Measurements from ENCODE around the gene CCDC70. TPM values are rescaled to one million over a fixed set of nuclear protein-coding genes. Genes with fewer than 3 reads are reported as not detected.

Gene CCDC70
- polyA plus RNA-seq, 1 donor from 2014 or later: not detected

DNA sequence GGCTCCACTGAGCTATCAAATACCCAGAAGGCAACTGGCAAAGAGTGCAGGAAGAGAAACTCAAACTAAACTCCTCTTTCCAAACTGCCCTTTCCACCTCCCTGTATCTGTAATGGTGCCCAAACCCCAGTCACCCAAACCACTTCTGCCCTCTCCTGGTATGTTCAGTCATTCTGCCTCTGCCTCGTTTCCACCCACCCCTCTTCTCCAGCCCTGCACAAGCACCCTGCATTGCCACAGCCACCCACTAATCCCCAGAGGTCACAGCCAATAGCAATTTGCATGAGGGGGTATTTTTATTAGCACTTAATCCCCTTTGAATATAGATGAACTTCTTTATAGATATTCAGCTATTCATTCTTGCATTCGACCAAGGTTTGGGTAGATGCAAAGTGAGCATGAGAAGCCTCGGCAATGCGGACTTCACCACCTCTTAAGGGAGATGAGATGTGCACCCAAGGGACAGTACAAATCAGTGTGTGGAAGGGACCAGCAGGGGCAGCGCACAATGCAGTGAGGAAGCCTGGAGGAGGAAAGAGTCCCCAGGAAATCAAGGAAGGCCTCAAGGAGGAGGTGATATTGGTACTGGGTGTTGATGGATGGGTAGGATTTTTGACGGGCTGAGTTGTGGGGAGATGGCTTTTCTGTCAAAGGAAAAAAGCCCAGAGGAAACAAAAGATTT lies 29.2 kb upstream of the CCDC70 start:
- Histone ChIP-seq H3K36me3 (ENCODE audit: insufficient read depth, low read length) (no peaks in the 10 kb centered on the region), H3K79me2 (replicated peaks; ENCODE audit: insufficient read depth, low read length) (no peaks in the 10 kb centered on the region), H3K4me2 (ENCODE audit: low read length) (no peak overlapping the region), H4K20me1 (ENCODE audit: insufficient read depth) (no peaks in the 10 kb centered on the region), H2AFZ (ENCODE audit: low read depth, low read length) (no peak overlapping the region), H3K9me2 (ENCODE audit: insufficient read depth, low read length) (no peaks in the 10 kb centered on the region), H3K27me3 (ENCODE audit: insufficient read depth, low read depth, low read length) (no peaks in the 10 kb centered on the region), H3K9ac (ENCODE audit: low read length) (no peak overlapping the region), H3K27ac (ENCODE audit: low read length) (no peak overlapping the region), H3K9me3 (ENCODE audit: low read length) (no peaks in the 10 kb centered on the region), H3F3A (ENCODE audit: insufficient read depth, low read length, poor library complexity, severe bottlenecking) (no peaks in the 10 kb centered on the region), H3K4me3 (ENCODE audit: low read length) (no peak overlapping the region)
- no peak for TF ChIP-seq SMC3 (conservative IDR thresholded peaks at IDR 0.05; ENCODE audit: poor library complexity)
- no peak for TF ChIP-seq EZH2 (IDR thresholded peaks at IDR 0.05; ENCODE audit: borderline replicate concordance, insufficient read depth, low read length, poor library complexity, severe bottlenecking)
- TF ChIP-seq MXI1 (conservative IDR thresholded peaks at IDR 0.05; ENCODE audit: poor library complexity, severe bottlenecking): no peak
- TF ChIP-seq POLR2AphosphoS5 (IDR thresholded peaks at IDR 0.05): no peak
- TF ChIP-seq, protein P1, sequence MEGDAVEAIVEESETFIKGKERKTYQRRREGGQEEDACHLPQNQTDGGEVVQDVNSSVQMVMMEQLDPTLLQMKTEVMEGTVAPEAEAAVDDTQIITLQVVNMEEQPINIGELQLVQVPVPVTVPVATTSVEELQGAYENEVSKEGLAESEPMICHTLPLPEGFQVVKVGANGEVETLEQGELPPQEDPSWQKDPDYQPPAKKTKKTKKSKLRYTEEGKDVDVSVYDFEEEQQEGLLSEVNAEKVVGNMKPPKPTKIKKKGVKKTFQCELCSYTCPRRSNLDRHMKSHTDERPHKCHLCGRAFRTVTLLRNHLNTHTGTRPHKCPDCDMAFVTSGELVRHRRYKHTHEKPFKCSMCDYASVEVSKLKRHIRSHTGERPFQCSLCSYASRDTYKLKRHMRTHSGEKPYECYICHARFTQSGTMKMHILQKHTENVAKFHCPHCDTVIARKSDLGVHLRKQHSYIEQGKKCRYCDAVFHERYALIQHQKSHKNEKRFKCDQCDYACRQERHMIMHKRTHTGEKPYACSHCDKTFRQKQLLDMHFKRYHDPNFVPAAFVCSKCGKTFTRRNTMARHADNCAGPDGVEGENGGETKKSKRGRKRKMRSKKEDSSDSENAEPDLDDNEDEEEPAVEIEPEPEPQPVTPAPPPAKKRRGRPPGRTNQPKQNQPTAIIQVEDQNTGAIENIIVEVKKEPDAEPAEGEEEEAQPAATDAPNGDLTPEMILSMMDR (IDR thresholded peaks at IDR 0.05; ENCODE audit: poor library complexity, severe bottlenecking): no peak
- TF ChIP-seq TAF1 (IDR thresholded peaks at IDR 0.05; ENCODE audit: low read depth): no peak
- TF ChIP-seq RAD21 (conservative IDR thresholded peaks at IDR 0.05): no peak
- TF ChIP-seq EP300 (conservative IDR thresholded peaks at IDR 0.05; ENCODE audit: poor library complexity, severe bottlenecking): no peak
- TF ChIP-seq, protein P2, sequence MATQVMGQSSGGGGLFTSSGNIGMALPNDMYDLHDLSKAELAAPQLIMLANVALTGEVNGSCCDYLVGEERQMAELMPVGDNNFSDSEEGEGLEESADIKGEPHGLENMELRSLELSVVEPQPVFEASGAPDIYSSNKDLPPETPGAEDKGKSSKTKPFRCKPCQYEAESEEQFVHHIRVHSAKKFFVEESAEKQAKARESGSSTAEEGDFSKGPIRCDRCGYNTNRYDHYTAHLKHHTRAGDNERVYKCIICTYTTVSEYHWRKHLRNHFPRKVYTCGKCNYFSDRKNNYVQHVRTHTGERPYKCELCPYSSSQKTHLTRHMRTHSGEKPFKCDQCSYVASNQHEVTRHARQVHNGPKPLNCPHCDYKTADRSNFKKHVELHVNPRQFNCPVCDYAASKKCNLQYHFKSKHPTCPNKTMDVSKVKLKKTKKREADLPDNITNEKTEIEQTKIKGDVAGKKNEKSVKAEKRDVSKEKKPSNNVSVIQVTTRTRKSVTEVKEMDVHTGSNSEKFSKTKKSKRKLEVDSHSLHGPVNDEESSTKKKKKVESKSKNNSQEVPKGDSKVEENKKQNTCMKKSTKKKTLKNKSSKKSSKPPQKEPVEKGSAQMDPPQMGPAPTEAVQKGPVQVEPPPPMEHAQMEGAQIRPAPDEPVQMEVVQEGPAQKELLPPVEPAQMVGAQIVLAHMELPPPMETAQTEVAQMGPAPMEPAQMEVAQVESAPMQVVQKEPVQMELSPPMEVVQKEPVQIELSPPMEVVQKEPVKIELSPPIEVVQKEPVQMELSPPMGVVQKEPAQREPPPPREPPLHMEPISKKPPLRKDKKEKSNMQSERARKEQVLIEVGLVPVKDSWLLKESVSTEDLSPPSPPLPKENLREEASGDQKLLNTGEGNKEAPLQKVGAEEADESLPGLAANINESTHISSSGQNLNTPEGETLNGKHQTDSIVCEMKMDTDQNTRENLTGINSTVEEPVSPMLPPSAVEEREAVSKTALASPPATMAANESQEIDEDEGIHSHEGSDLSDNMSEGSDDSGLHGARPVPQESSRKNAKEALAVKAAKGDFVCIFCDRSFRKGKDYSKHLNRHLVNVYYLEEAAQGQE (IDR thresholded peaks at IDR 0.05; ENCODE audit: borderline replicate concordance): no peak

DNA sequence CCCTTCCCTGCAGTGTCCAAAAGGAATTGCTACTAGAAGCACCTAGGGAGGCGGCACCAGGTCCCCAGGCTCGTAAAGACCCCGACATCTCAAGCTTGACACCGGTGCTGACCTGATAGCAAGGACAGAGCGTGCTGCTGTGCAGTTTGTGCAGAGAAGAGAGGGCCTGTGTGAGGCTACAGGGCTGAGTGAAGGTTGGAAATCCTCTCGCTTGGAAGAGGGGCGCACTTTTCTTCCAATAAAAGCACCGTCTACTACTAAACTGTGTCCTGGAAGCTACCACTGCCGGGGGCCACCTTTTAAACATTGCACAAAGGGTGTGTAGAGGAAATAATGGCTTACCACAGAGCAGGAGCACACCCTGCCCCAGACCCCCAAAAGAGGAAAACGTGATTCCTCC lies 27.8 kb upstream of the CCDC70 start:
- TF ChIP-seq TAF1 (IDR thresholded peaks at IDR 0.05; ENCODE audit: low read depth) (no peak), EP300 (conservative IDR thresholded peaks at IDR 0.05; ENCODE audit: poor library complexity, severe bottlenecking) (no peak), RAD21 (conservative IDR thresholded peaks at IDR 0.05) (no peak), SMC3 (conservative IDR thresholded peaks at IDR 0.05; ENCODE audit: poor library complexity) (no peak), POLR2AphosphoS5 (IDR thresholded peaks at IDR 0.05) (no peak), MXI1 (conservative IDR thresholded peaks at IDR 0.05; ENCODE audit: poor library complexity, severe bottlenecking) (no peak), EZH2 (IDR thresholded peaks at IDR 0.05; ENCODE audit: borderline replicate concordance, insufficient read depth, low read length, poor library complexity, severe bottlenecking) (no peak)
- TF ChIP-seq, protein P2 (IDR thresholded peaks at IDR 0.05; ENCODE audit: borderline replicate concordance): no peak
- TF ChIP-seq, protein P1 (IDR thresholded peaks at IDR 0.05; ENCODE audit: poor library complexity, severe bottlenecking): no peak

More for the DNA sequence above, 27.8 kb upstream of the CCDC70 start:
- H2AFZ ChIP-seq (ENCODE audit: low read depth, low read length): no peak overlapping the region
- no peaks in the 10 kb centered on the region for H3K27me3 ChIP-seq (ENCODE audit: insufficient read depth, low read depth, low read length)
- H3K9ac ChIP-seq (ENCODE audit: low read length): no peak overlapping the region
- no peaks in the 10 kb centered on the region for H3F3A ChIP-seq (ENCODE audit: insufficient read depth, low read length, poor library complexity, severe bottlenecking)
- no peaks in the 10 kb centered on the region for H3K9me2 ChIP-seq (ENCODE audit: insufficient read depth, low read length)
- H3K4me2 ChIP-seq (ENCODE audit: low read length): no peak overlapping the region
- H3K79me2 ChIP-seq (replicated peaks; ENCODE audit: insufficient read depth, low read length): no peaks in the 10 kb centered on the region
- H4K20me1 ChIP-seq (ENCODE audit: insufficient read depth): no peaks in the 10 kb centered on the region
- no peak overlapping the region for H3K4me3 ChIP-seq (ENCODE audit: low read length)
- no peak overlapping the region for H3K27ac ChIP-seq (ENCODE audit: low read length)
- H3K36me3 ChIP-seq (ENCODE audit: insufficient read depth, low read length): no peaks in the 10 kb centered on the region
- no peaks in the 10 kb centered on the region for H3K9me3 ChIP-seq (ENCODE audit: low read length)

Data from neural cell (in vitro differentiated cells).